Nephron progenitor cell (in vitro differentiated cells): ENCODE results near the gene FCRLA.

Source experiments
- DNase-seq: peaks from one replicate; pipeline ENCODE4 v3.0.0; 2021
- H3K27ac Mint-ChIP-seq: 2 replicates; pipeline ENCODE4 v1.8.0; 2021; ENCODE audit warnings: mild to moderate bottlenecking, moderate library complexity, mixed read lengths
- H3K27me3 Mint-ChIP-seq: 2 replicates; pipeline ENCODE4 v1.8.0; 2021; ENCODE audit warnings: mild to moderate bottlenecking, low read depth, mixed read lengths; ENCODE audit not compliant: poor library complexity
- H3K36me3 Mint-ChIP-seq: 2 replicates; pipeline ENCODE4 v1.8.0; 2021; ENCODE audit warnings: low read depth, mixed read lengths
- H3K4me1 Mint-ChIP-seq: 2 replicates; pipeline ENCODE4 v1.8.0; 2021; ENCODE audit warnings: mixed read lengths
- H3K4me3 Mint-ChIP-seq: 2 replicates; pipeline ENCODE4 v1.8.0; 2021; ENCODE audit warnings: mild to moderate bottlenecking, moderate library complexity, mixed read lengths
- H3K9me3 Mint-ChIP-seq: 2 replicates; pipeline ENCODE4 v1.8.0; 2021; ENCODE audit warnings: mild to moderate bottlenecking, moderate library complexity, mixed read lengths
- TF ChIP-seq, protein P1 (sequence below): fragments of 200-600 bp; sonication (generic); IDR thresholded peaks from 2 replicates; pipeline ENCODE4 v1.5.0; 2021; ENCODE audit warnings: antibody characterized with exemption

FCRLA gene

DNA sequence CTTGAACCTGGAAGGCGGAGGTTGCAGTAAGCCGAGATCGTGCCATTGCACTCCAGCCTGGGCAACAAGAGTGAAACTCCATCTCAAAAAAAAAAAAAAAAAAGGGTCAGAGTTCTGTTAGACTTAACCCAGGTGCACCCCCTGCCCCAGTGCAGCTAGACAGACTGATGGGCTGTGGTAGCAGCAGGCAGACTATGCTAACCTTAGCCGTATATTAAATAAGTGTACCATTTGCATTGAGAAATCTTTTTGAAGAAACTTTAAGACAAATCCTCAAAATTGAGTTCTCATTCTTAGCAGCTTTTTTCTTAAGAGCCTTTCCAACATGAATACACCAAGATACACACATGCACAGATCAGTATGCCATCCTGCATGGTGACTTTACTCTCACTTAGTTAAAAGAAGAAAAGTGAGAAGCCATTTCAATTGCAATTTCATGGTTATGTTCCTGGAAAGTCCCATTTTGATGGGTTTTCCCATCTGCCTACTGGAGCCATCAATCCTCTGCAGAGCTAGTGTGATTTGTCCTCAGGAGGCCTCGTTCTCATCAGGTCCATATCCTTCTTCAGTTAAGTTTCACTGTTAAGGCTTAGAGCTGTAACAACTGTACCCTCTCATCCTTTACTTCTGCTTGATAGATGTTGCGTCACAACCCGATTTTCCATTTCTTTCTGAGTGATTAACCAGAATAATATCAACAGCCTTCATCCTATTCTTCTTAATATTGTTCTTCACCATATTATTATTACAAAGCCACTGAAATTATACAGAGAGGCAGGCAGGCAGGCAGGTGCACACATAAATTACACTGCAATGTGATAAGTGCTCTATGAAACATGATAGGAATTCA, 21.6 kb downstream of the FCRLA start:
- TF ChIP-seq, protein P1, sequence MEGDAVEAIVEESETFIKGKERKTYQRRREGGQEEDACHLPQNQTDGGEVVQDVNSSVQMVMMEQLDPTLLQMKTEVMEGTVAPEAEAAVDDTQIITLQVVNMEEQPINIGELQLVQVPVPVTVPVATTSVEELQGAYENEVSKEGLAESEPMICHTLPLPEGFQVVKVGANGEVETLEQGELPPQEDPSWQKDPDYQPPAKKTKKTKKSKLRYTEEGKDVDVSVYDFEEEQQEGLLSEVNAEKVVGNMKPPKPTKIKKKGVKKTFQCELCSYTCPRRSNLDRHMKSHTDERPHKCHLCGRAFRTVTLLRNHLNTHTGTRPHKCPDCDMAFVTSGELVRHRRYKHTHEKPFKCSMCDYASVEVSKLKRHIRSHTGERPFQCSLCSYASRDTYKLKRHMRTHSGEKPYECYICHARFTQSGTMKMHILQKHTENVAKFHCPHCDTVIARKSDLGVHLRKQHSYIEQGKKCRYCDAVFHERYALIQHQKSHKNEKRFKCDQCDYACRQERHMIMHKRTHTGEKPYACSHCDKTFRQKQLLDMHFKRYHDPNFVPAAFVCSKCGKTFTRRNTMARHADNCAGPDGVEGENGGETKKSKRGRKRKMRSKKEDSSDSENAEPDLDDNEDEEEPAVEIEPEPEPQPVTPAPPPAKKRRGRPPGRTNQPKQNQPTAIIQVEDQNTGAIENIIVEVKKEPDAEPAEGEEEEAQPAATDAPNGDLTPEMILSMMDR = no peak
- DNase-seq = no peak
- peaks cover 71% of the 10 kb centered on the region for H3K27me3 Mint-ChIP-seq
- no peak overlapping the region for H3K27ac Mint-ChIP-seq
- H3K4me1 Mint-ChIP-seq = peaks cover 40% of the 10 kb centered on the region
- H3K36me3 Mint-ChIP-seq = no peaks in the 10 kb centered on the region
- no peaks in the 10 kb centered on the region for H3K9me3 Mint-ChIP-seq
- peak overlapping the region; percentile 93 for H3K4me3 Mint-ChIP-seq

DNA sequence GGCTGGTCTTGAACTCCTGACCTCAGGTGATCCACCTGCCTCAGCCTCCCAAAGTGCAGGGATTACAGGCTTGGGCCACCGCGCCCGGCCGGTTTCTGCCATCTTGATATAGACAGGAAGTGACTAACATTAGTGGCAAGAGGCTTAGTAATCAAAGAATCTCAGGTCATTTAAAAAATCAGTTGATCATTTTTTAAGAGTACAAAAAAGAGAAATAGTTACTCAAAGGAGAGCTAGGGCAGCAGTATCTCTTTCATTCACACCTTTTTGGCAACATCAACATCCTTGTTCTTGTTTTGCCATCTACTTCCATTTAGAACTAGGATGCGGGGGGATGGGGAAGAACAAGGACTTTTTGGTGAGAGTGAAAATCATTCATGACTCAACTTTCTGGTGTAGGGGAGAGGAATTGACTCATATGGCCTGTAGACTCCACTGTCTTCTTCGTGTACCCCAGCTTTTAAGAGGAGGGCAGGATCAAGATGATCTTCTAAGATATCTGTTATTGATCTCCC, 23.1 kb downstream of the FCRLA start:
- Mint-ChIP-seq H3K4me1 (peaks cover 34% of the 10 kb centered on the region), H3K27me3 (peaks cover 69% of the 10 kb centered on the region), H3K27ac (no peak overlapping the region), H3K4me3 (no peak overlapping the region), H3K36me3 (no peaks in the 10 kb centered on the region), H3K9me3 (no peaks in the 10 kb centered on the region)
- TF ChIP-seq, protein P1 = no peak
- DNase-seq = no peak

GRCh38 chr1:161731241-161731640, 24.2 kb downstream of the FCRLA start:
- Mint-ChIP-seq H3K9me3 (no peaks in the 10 kb centered on the region), H3K27ac (no peak overlapping the region), H3K4me1 (peaks cover 23% of the 10 kb centered on the region), H3K27me3 (peaks cover 68% of the 10 kb centered on the region), H3K36me3 (no peaks in the 10 kb centered on the region), H3K4me3 (no peak overlapping the region)
- no peak for DNase-seq
- TF ChIP-seq, protein P1 = no peak

DNA sequence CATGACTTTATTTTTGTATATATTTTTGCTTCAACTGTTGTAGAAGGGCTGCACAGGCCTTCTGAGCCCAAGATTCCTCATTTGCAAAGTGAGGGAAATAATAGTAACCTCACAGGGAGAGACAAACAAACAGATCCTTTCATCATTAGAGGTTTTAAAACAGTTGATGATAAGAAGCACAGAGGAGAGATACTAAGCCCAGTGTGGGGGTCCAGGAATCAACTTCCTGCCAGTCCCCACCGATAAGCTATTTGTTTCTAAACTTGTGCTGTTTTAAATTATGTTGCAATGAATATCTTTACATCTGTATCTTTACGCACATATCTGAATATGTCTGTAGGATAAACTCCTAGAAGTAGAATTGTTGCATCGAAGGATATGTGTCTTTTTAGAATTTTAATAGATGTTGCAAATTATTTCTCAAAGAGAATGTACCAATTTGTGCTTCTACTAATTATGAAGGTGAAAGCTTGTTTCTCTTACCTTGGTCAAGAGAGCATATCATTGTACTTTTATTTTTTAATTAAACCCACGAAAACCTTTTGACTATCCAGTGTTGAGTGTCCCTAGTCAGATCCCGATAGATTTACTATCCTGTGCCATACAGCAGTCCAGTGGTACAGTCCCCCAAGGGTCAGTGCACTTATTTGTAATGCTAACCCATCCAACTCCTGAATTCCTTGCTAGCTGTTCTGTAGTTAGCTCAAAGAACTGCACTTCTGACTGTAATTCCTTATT, 25.1 kb downstream of the FCRLA start:
- Mint-ChIP-seq H3K27me3 (peaks cover 68% of the 10 kb centered on the region), H3K27ac (no peak overlapping the region), H3K4me1 (peaks cover 23% of the 10 kb centered on the region), H3K4me3 (no peak overlapping the region), H3K9me3 (no peaks in the 10 kb centered on the region), H3K36me3 (no peaks in the 10 kb centered on the region)
- TF ChIP-seq, protein P1 = no peak
- DNase-seq = no peak

- TF ChIP-seq, protein P1 = no peak
- Mint-ChIP-seq H3K27ac (no peak overlapping the region), H3K36me3 (no peaks in the 10 kb centered on the region), H3K9me3 (no peaks in the 10 kb centered on the region), H3K4me1 (peaks cover 31% of the 10 kb centered on the region), H3K4me3 (no peak overlapping the region), H3K27me3 (peaks cover 61% of the 10 kb centered on the region)
- DNase-seq = no peak
Observed at GRCh38 chr1:161733526-161733925, 26.5 kb downstream of the FCRLA start.
